ENCODE results near the gene CCDC78.

CCDC78 gene

GRCh38 chr16:674968-675883 lies 51.0 kb downstream of the CCDC78 start, which contains the start of gene RHBDL1:
TSS of gene RHBDL1 (plus strand) at chr16:675671. CDS start at chr16:675791, 120 bp downstream.
- H3K4me2 ChIP-seq (ENCODE audit: low read depth, low read length, poor library complexity, severe bottlenecking) = no peak within 1 kb of the TSS

GRCh38 chr16:674214-674881 lies 51.9 kb downstream of the CCDC78 start:
- H3K36me3 ChIP-seq (ENCODE audit: insufficient read depth, low read length) = no peaks in the 10 kb centered on the region
- TF ChIP-seq, protein P1, sequence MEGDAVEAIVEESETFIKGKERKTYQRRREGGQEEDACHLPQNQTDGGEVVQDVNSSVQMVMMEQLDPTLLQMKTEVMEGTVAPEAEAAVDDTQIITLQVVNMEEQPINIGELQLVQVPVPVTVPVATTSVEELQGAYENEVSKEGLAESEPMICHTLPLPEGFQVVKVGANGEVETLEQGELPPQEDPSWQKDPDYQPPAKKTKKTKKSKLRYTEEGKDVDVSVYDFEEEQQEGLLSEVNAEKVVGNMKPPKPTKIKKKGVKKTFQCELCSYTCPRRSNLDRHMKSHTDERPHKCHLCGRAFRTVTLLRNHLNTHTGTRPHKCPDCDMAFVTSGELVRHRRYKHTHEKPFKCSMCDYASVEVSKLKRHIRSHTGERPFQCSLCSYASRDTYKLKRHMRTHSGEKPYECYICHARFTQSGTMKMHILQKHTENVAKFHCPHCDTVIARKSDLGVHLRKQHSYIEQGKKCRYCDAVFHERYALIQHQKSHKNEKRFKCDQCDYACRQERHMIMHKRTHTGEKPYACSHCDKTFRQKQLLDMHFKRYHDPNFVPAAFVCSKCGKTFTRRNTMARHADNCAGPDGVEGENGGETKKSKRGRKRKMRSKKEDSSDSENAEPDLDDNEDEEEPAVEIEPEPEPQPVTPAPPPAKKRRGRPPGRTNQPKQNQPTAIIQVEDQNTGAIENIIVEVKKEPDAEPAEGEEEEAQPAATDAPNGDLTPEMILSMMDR (conservative IDR thresholded peaks at IDR 0.05; ENCODE audit: low read length) = no peak
- no peak for TF ChIP-seq EZH2phosphoT487 (IDR thresholded peaks at IDR 0.05; ENCODE audit: borderline replicate concordance)
- no peaks in the 10 kb centered on the region for H3K9me3 ChIP-seq (ENCODE audit: insufficient read depth, low read depth, low read length)
- no peaks in the 10 kb centered on the region for H3K27me3 ChIP-seq (ENCODE audit: insufficient read depth, low read length, poor library complexity, severe bottlenecking)
- no peaks in the 10 kb centered on the region for H4K20me1 ChIP-seq (ENCODE audit: insufficient read depth, low read length, poor library complexity, severe bottlenecking)
- peaks cover 2% of the 10 kb centered on the region for H3K4me1 ChIP-seq (ENCODE audit: insufficient read depth, low read length, poor library complexity, severe bottlenecking)
- H3K9me2 ChIP-seq (replicated peaks; ENCODE audit: low read depth, low read length) = no peaks in the 10 kb centered on the region
- no peak overlapping the region for H2AFZ ChIP-seq (ENCODE audit: low read length)
- no peak overlapping the region for H3K4me2 ChIP-seq (ENCODE audit: low read depth, low read length, poor library complexity, severe bottlenecking)
- no peaks in the 10 kb centered on the region for H3F3A ChIP-seq (ENCODE audit: low read depth)
- no peak overlapping the region for H3K4me3 ChIP-seq (ENCODE audit: low read length, poor library complexity, severe bottlenecking)
- H3K79me2 ChIP-seq (ENCODE audit: insufficient read depth, low read length) = peaks cover 3% of the 10 kb centered on the region; the same call in 1 of the 2 replicates
- H3K9ac ChIP-seq (ENCODE audit: low read depth, low read length, poor library complexity, severe bottlenecking) = no peak overlapping the region

More at GRCh38 chr16:674968-675883, 51.0 kb downstream of the CCDC78 start, which contains the start of gene RHBDL1:
- H3K9me3 ChIP-seq (ENCODE audit: insufficient read depth, low read depth, low read length) = no peaks in the 10 kb centered on the region
- no peaks in the 10 kb centered on the region for H4K20me1 ChIP-seq (ENCODE audit: insufficient read depth, low read length, poor library complexity, severe bottlenecking)
- H3K9ac ChIP-seq (ENCODE audit: low read depth, low read length, poor library complexity, severe bottlenecking) = no peak within 1 kb of the TSS
- H2AFZ ChIP-seq (ENCODE audit: low read length) = no peak within 1 kb of the TSS
- no peak within 1 kb of the TSS for H3K4me3 ChIP-seq (ENCODE audit: low read length, poor library complexity, severe bottlenecking)
- H3F3A ChIP-seq (ENCODE audit: low read depth) = no peaks in the 10 kb centered on the region
- H3K36me3 ChIP-seq (ENCODE audit: insufficient read depth, low read length) = no peaks in the 10 kb centered on the region
- H3K4me1 ChIP-seq (ENCODE audit: insufficient read depth, low read length, poor library complexity, severe bottlenecking) = peaks cover 4% of the 10 kb centered on the region
- no peaks in the 10 kb centered on the region for H3K27me3 ChIP-seq (ENCODE audit: insufficient read depth, low read length, poor library complexity, severe bottlenecking)
- H3K9me2 ChIP-seq (replicated peaks; ENCODE audit: low read depth, low read length) = no peaks in the 10 kb centered on the region
- no peaks in the 10 kb centered on the region for H3K79me2 ChIP-seq (ENCODE audit: insufficient read depth, low read length)
- TF ChIP-seq EZH2phosphoT487 (IDR thresholded peaks at IDR 0.05; ENCODE audit: borderline replicate concordance) = no peak
- TF ChIP-seq, protein P1 (conservative IDR thresholded peaks at IDR 0.05; ENCODE audit: low read length) = no peak

DNA sequence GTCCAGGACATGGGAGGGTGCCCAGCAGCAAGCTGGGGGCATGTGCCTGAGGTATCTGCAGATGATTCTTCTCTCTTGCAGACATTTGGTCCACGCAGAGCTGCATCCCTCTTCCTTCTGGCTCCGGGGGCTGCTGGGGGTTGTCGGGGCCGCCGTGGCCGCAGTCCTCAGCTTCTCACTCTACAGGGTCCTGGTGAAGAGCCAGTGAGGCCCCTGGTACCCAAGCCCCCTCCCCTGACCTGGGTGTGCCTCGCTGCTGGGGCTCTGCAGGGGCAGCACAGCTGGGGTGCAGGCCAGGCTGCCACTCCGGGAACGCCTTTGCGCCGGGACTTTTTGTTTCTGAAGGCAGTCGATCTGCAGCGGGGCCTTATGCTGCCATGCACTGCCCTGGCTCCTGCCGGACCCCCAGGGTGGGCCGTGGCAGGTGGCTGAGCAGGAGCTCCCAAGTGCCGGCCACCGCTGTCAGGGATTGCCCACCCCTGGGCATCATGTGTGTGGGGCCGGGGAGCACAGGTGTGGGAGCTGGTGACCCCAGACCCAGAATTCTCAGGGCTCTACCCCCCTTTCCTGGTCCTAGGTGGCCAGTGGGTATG lies 52.7 kb downstream of the CCDC78 start:
- Histone ChIP-seq H2AFZ (ENCODE audit: low read length) (no peak overlapping the region), H3K4me2 (ENCODE audit: low read depth, low read length, poor library complexity, severe bottlenecking) (no peak overlapping the region), H3K27me3 (ENCODE audit: insufficient read depth, low read length, poor library complexity, severe bottlenecking) (no peaks in the 10 kb centered on the region), H4K20me1 (ENCODE audit: insufficient read depth, low read length, poor library complexity, severe bottlenecking) (no peaks in the 10 kb centered on the region), H3K9me3 (ENCODE audit: insufficient read depth, low read depth, low read length) (no peaks in the 10 kb centered on the region), H3K4me3 (ENCODE audit: low read length, poor library complexity, severe bottlenecking) (no peak overlapping the region), H3F3A (ENCODE audit: low read depth) (no peaks in the 10 kb centered on the region), H3K9me2 (replicated peaks; ENCODE audit: low read depth, low read length) (no peaks in the 10 kb centered on the region), H3K4me1 (ENCODE audit: insufficient read depth, low read length, poor library complexity, severe bottlenecking) (no peaks in the 10 kb centered on the region), H3K9ac (ENCODE audit: low read depth, low read length, poor library complexity, severe bottlenecking) (no peak overlapping the region), H3K79me2 (ENCODE audit: insufficient read depth, low read length) (peaks cover 11% of the 10 kb centered on the region; the same call in 1 of the 2 replicates), H3K36me3 (ENCODE audit: insufficient read depth, low read length) (no peaks in the 10 kb centered on the region)
- TF ChIP-seq, protein P1 (conservative IDR thresholded peaks at IDR 0.05; ENCODE audit: low read length) = no peak
- no peak for TF ChIP-seq EZH2phosphoT487 (IDR thresholded peaks at IDR 0.05; ENCODE audit: borderline replicate concordance)
